PC-9 (cell line): ENCODE results near the gene FBH1.

Source experiments
- CTCF ChIP-seq: fragments of 200-600 bp; sonication (generic); conservative IDR thresholded peaks from 2 replicates; pipeline ENCODE4 v1.6.1; 2017; ENCODE audit warnings: mixed run types, antibody characterized with exemption, mild to moderate bottlenecking, moderate library complexity
- EZH2 ChIP-seq: fragments of 200-600 bp; sonication (generic); IDR thresholded peaks from 2 replicates; pipeline ENCODE4 v1.8.0; 2017; ENCODE audit warnings: antibody characterized with exemption, low read depth

GRCh38 chr10:5913736-5914135 is 23.7 kb downstream of the FBH1 start:
- no peak for TF ChIP-seq CTCF
- no peak for TF ChIP-seq EZH2
